Transverse colon (tissue), 4 donors: ENCODE results near the gene MEGF11. TPM values are rescaled to one million over a fixed set of nuclear protein-coding genes. Genes with fewer than 3 reads are reported as not detected.

Source experiments
- DNase-seq: peaks from one replicate; pipeline ENCODE4 v3.0.0-alpha.2; 2019
- H3K27ac ChIP-seq, 4 donors: fragments of 200-600 bp; sonication (generic); 2 replicates each; pipeline ENCODE4 v1.5.1; 2016 to 2018; ENCODE audit warnings: inconsistent platforms in 4 of 4
- H3K27me3 ChIP-seq: fragments of 200-600 bp; sonication (generic); 2 replicates; pipeline ENCODE4 v1.5.1; 2017; ENCODE audit warnings: inconsistent platforms
- H3K36me3 ChIP-seq, 4 donors: fragments of 200-600 bp; sonication (generic); 2 replicates each; pipeline ENCODE4 v1.5.1; 2017 to 2019; ENCODE audit warnings: inconsistent platforms in 4 of 4
- H3K4me1 ChIP-seq, 4 donors: fragments of 200-600 bp; sonication (generic); 2 replicates each; pipeline ENCODE4 v1.5.1; 2017 to 2020; ENCODE audit warnings: inconsistent platforms in 4 of 4
- H3K4me3 ChIP-seq, 4 donors: fragments of 200-600 bp; sonication (generic); 1 replicate in 1 of 4; 2 replicates in 3 of 4; pipeline versions ENCODE4 v1.5.1 to v1.6.1; 2017 to 2019; ENCODE audit warnings: inconsistent platforms in 4 of 4
- H3K9me3 ChIP-seq, 2 donors: fragments of 200-600 bp; sonication (generic); 2 replicates each; pipeline ENCODE4 v1.5.1; 2017 to 2019; ENCODE audit warnings: inconsistent platforms in 2 of 2
- CTCF ChIP-seq, 5 experiments: fragments of 200-600 bp in 3 of 5; fragments of 450-650 bp in 2 of 5; sonication (generic) in 3 of 5; IDR thresholded peaks; 1 replicate in 2 of 5; 2 replicates in 3 of 5; pipeline ENCODE4 v1.5.1; 2016 to 2017; ENCODE audit warnings: antibody characterized with exemption in 5 of 5, inconsistent platforms in 3 of 5, mild to moderate bottlenecking in 2 of 5, moderate library complexity in 1 of 5
- EP300 ChIP-seq: sonication (generic); formaldehyde crosslinking; IDR thresholded peaks from one replicate; pipeline ENCODE4 v1.6.1; 2017; ENCODE audit warnings: antibody characterized with exemption, low read depth
- POLR2A ChIP-seq: fragments of 450-650 bp; IDR thresholded peaks from one replicate; pipeline ENCODE4 v1.6.1; 2016; ENCODE audit warnings: antibody characterized with exemption, mild to moderate bottlenecking, moderate library complexity
- POLR2AphosphoS5 ChIP-seq, 3 donors: sonication (generic); formaldehyde crosslinking; IDR thresholded peaks; one replicate each; pipeline ENCODE4 v1.6.1; 2016; ENCODE audit warnings: antibody characterized with exemption in 3 of 3
- WGBS, 2 donors: methylation state at CpG; one replicate each; pipeline ENCODE4 v1.1.5; 2018; ENCODE audit warnings: low coverage in 1 of 2; 5-methylcytosine and 5-hydroxymethylcytosine counted together
- in situ Hi-C, 4 donors: fragments of 200-750 bp; cut with MboI; loops; one replicate each; pipeline versions ENCODE4 v1.15.0 to v1.15.1; 2017; ENCODE audit warnings: low sequenced_read_pairs in 3 of 4, low pct_ligation_motif_present in 1 of 4, low pct_unique_long_range_greater_than_20kb in 1 of 4
- intact Hi-C: fragments of 100-400 bp; cut with DNase I; formaldehyde crosslinking; loops from one replicate; pipeline ENCODE4 v1.15.1; 2023; ENCODE audit warnings: low total_unique reads
- total RNA-seq, 4 donors: library from RNA; depleted of rRNA; stranded (reverse); fragments of >200 nt; gene quantifications; one replicate each; pipeline ENCODE4 v1.1.0, GENCODE V29; 2016

The MEGF11 gene
- total RNA-seq, 4 donors from 2014 or later = 0.16 TPM; not detected in 3

- Histone ChIP-seq H3K27me3 (peaks cover 7% of the 10 kb centered on the region), H3K4me1 (no peaks in the 10 kb centered on the region), H3K27ac (no peak overlapping the region), H3K4me3 (no peak overlapping the region), H3K9me3 (no peaks in the 10 kb centered on the region), H3K36me3 (no peaks in the 10 kb centered on the region)
- no peak for DNase-seq
- intact Hi-C loops (no loop called here), in situ Hi-C loops (loop anchor here in 3 of 4 donors (25.0 kb wide), 2 partner anchors 198 to 548 kb away; no protein-coding TSS in a partner anchor)
- TF ChIP-seq POLR2AphosphoS5 (IDR thresholded peaks at IDR 0.05) (no peak), CTCF (IDR thresholded peaks at IDR 0.05) (no peak), EP300 (no peak), POLR2A (no peak)
- WGBS, 2 donors = 53 to 67% methylated on average over 3 to 7 of the region's 8 CpGs
These were observed 68.4 kb downstream of the MEGF11 start for GRCh38 chr15:66184936-66185790.

- 41 to 78% methylated on average over 3 to 6 of the region's 6 CpGs for WGBS, 2 donors
- Histone ChIP-seq H3K27ac (no peak overlapping the region), H3K27me3 (peaks cover 7% of the 10 kb centered on the region), H3K4me3 (no peak overlapping the region), H3K9me3 (no peaks in the 10 kb centered on the region), H3K36me3 (no peaks in the 10 kb centered on the region), H3K4me1 (no peaks in the 10 kb centered on the region)
- intact Hi-C loops = no loop called here
- TF ChIP-seq POLR2AphosphoS5 (IDR thresholded peaks at IDR 0.05) (no peak), EP300 (no peak), CTCF (IDR thresholded peaks at IDR 0.05) (no peak), POLR2A (no peak)
- DNase-seq = no peak
- in situ Hi-C loops = loop anchor here in 3 of 4 donors (25.0 kb wide), 2 partner anchors 197 to 547 kb away; no protein-coding TSS in a partner anchor
These were observed 69.1 kb downstream of the MEGF11 start for GRCh38 chr15:66184492-66184891.

- no peak overlapping the region for H3K4me3 ChIP-seq
- no peak for DNase-seq
- H3K27ac ChIP-seq = no peak overlapping the region
- intact Hi-C loops (no loop called here), in situ Hi-C loops (loop anchor here in 3 of 4 donors (25.0 kb wide), 2 partner anchors 193 to 543 kb away; no protein-coding TSS in a partner anchor)
- H3K36me3 ChIP-seq = no peaks in the 10 kb centered on the region
- H3K4me1 ChIP-seq = no peaks in the 10 kb centered on the region
- no peak for TF ChIP-seq POLR2A
- no peak for TF ChIP-seq POLR2AphosphoS5 (IDR thresholded peaks at IDR 0.05)
- no peak for TF ChIP-seq EP300
- TF ChIP-seq CTCF (IDR thresholded peaks at IDR 0.05) = no peak
- no peaks in the 10 kb centered on the region for H3K9me3 ChIP-seq
- peaks cover 14% of the 10 kb centered on the region for H3K27me3 ChIP-seq
- 87 to 90% methylated on average over 4 to 7 of the region's 7 CpGs for WGBS, 2 donors
These were observed 72.9 kb downstream of the MEGF11 start for GRCh38 chr15:66180531-66181097.

- Histone ChIP-seq H3K4me1 (no peaks in the 10 kb centered on the region), H3K27ac (no peak overlapping the region), H3K36me3 (no peaks in the 10 kb centered on the region), H3K27me3 (peaks cover 22% of the 10 kb centered on the region), H3K4me3 (no peak overlapping the region), H3K9me3 (no peaks in the 10 kb centered on the region)
- WGBS, 2 donors = 50% methylated on average over 4 of the region's 4 CpGs; no CpG with 5 or more reads in 1 of the 2 donors
- intact Hi-C loops = no loop called here
- in situ Hi-C loops = loop anchor here in 3 of 4 donors (25.0 kb wide), 2 partner anchors 191 to 541 kb away; no protein-coding TSS in a partner anchor
- TF ChIP-seq EP300 = no peak
- no peak for TF ChIP-seq CTCF (IDR thresholded peaks at IDR 0.05)
- TF ChIP-seq POLR2AphosphoS5 (IDR thresholded peaks at IDR 0.05) = no peak
- TF ChIP-seq POLR2A = no peak
- no peak for DNase-seq
These were observed 75.0 kb downstream of the MEGF11 start for GRCh38 chr15:66178531-66178910.
